Measurements from ENCODE around the gene CDC23. TPM values are rescaled to one million over a fixed set of nuclear protein-coding genes. Genes with fewer than 3 reads are reported as not detected.

Gene CDC23
- total RNA-seq, 1 experiment from 2014 or later = 41.3 TPM

GRCh38 chr5:138160706-138161105, 52.4 kb downstream of the CDC23 start:
- Histone ChIP-seq H2BK15ac (ENCODE audit: low read depth, low read length) (no peak overlapping the region), H4K5ac (ENCODE audit: insufficient read length, low read depth, low read length) (no peak overlapping the region), H3K4me1 (ENCODE audit: insufficient read depth, low read length) (no peaks in the 10 kb centered on the region), H2AFZ (ENCODE audit: low read length) (no peak overlapping the region), H3K4ac (ENCODE audit: low read depth, low read length) (no peak overlapping the region), H2BK20ac (ENCODE audit: low read depth, low read length, poor library complexity, severe bottlenecking) (no peak overlapping the region), H4K8ac (replicated peaks; ENCODE audit: insufficient read length, low read depth, low read length) (no peak overlapping the region), H2BK5ac (ENCODE audit: insufficient read length, low read length) (no peak overlapping the region), H3K27ac (ENCODE audit: insufficient read length, low read depth, low read length) (no peak overlapping the region), H3K18ac (ENCODE audit: insufficient read length, low read depth, low read length) (no peak overlapping the region), H4K91ac (ENCODE audit: insufficient read length, low read depth, low read length) (no peak overlapping the region), H3K9ac (ENCODE audit: extremely low read depth, insufficient read length, low read length) (no peak overlapping the region), H3K79me1 (ENCODE audit: insufficient read depth, low read depth, low read length, poor library complexity, severe bottlenecking) (no peaks in the 10 kb centered on the region), H3K23me2 (ENCODE audit: insufficient read length, low read depth, low read length, poor library complexity, severe bottlenecking) (no peaks in the 10 kb centered on the region), H2BK12ac (ENCODE audit: insufficient read length, low read depth, low read length) (no peak overlapping the region), H3K23ac (ENCODE audit: insufficient read length, low read depth, low read length) (no peak overlapping the region), H3K4me2 (ENCODE audit: insufficient read depth, insufficient read length, low read length) (no peak overlapping the region), H3K9me3 (ENCODE audit: control insufficient read depth, low read depth, low read length) (no peaks in the 10 kb centered on the region), H3T11ph (ENCODE audit: low read length) (no peak overlapping the region), H4K20me1 (ENCODE audit: control insufficient read depth, insufficient read depth, insufficient read length) (no peaks in the 10 kb centered on the region), H2AK5ac (ENCODE audit: insufficient read length, low read length) (no peak overlapping the region), H3K14ac (ENCODE audit: insufficient read depth, low read length) (no peak overlapping the region), H3K27me3 (ENCODE audit: insufficient read depth, low read length) (no peaks in the 10 kb centered on the region), H3K56ac (ENCODE audit: insufficient read length, low read depth, low read length) (no peak overlapping the region), H3K79me2 (ENCODE audit: insufficient read depth, low read length) (no peaks in the 10 kb centered on the region), H2BK120ac (ENCODE audit: low read depth, low read length, poor library complexity, severe bottlenecking) (no peak overlapping the region)
- Mint-ChIP-seq H3K4me3 (no peak overlapping the region), H3K27me3 (ENCODE audit: low read depth) (no peaks in the 10 kb centered on the region), H3K9me3 (no peaks in the 10 kb centered on the region), H3K27ac (no peak overlapping the region), H3K4me1 (no peaks in the 10 kb centered on the region), H3K36me3 (ENCODE audit: insufficient read depth in 1 of 3, low read depth in 3 of 3) (peaks cover 61 to 94% (median 94%) of the 10 kb centered on the region in 3 experiments; a peak in 6 of 7 replicates)
- TF ChIP-seq CTCF (conservative IDR thresholded peaks at IDR 0.05) = no peak
- no peak for DNase-seq
- WGBS (ENCODE audit: extremely low coverage, insufficient read length, low lambda C conversion rate) = no CpG with 5 or more reads among the region's 4 CpGs

All from H9 (cell line).